SK-N-SH (cell line): ENCODE data around the gene CPM.

Source experiments
- CTCF ChIP-seq: fragments of 200-600 bp; sonication (generic); IDR thresholded peaks from 2 replicates; pipeline ENCODE4 v1.6.1; 2017; ENCODE audit warnings: antibody characterized with exemption, mild to moderate bottlenecking, moderate library complexity
- YY1 ChIP-seq: IDR thresholded peaks from 2 replicates; pipeline ENCODE4 v1.4.0; 2012; ENCODE audit warnings: low read depth, mild to moderate bottlenecking

- TF ChIP-seq CTCF (no peak), YY1 (no peak)
These were observed 104.3 kb downstream of the CPM start for GRCh38 chr12:68828672-68829068.
